ENCODE data around the gene SAMD10.

- no peak for TF ChIP-seq CTCF (IDR thresholded peaks at IDR 0.05 in 2 of 3, conservative IDR thresholded peaks at IDR 0.05 in 1 of 3; ENCODE audit: control insufficient read depth in 2 of 3, extremely low read depth in 1 of 3, insufficient read depth in 1 of 3, low read depth in 3 of 3, low read length in 3 of 3)
- TF ChIP-seq CEBPB (IDR thresholded peaks at IDR 0.05; ENCODE audit: borderline replicate concordance in 1 of 2, low read depth in 2 of 2, low read length in 2 of 2), result no peak
- no peak for TF ChIP-seq CHD4 (IDR thresholded peaks at IDR 0.05)
- TF ChIP-seq SIN3A (IDR thresholded peaks at IDR 0.05; ENCODE audit: low read depth, low read length), result no peak
- TF ChIP-seq REST (IDR thresholded peaks at IDR 0.05; ENCODE audit: low read depth, low read length), result no peak
- TF ChIP-seq GABPA (IDR thresholded peaks at IDR 0.05; ENCODE audit: low read depth), result no peak
- no peak for TF ChIP-seq SIX5 (IDR thresholded peaks at IDR 0.05; ENCODE audit: low read depth, low read length, severe bottlenecking)
- no peak for TF ChIP-seq BRCA1 (IDR thresholded peaks at IDR 0.05; ENCODE audit: low read depth, low read length)
- TF ChIP-seq RCOR1 (conservative IDR thresholded peaks at IDR 0.05; ENCODE audit: low read depth, low read length), result no peak
- TF ChIP-seq RAD21 (IDR thresholded peaks at IDR 0.05; ENCODE audit: insufficient read depth, low read depth, low read length), result no peak
- no peak for TF ChIP-seq ZNF207 (IDR thresholded peaks at IDR 0.05; ENCODE audit: borderline replicate concordance)
- no peak for TF ChIP-seq PAX8 (IDR thresholded peaks at IDR 0.05)
- TF ChIP-seq MXI1 (IDR thresholded peaks at IDR 0.05; ENCODE audit: low read depth, low read length), result no peak
- no peak for TF ChIP-seq EP300 (IDR thresholded peaks at IDR 0.05; ENCODE audit: borderline replicate concordance in 1 of 2, control insufficient read depth in 1 of 2, low read depth in 2 of 2, low read length in 2 of 2)
Observed at GRCh38 chr20:63945921-63946920, 33.2 kb downstream of the SAMD10 start.

All from GM12878 (cell line).